Measurements from ENCODE around the gene NCKAP5. TPM values are rescaled to one million over a fixed set of nuclear protein-coding genes. Genes with fewer than 3 reads are reported as not detected.

NCKAP5 gene
- total RNA-seq, 1 donor from 2014 or later: 0.87 TPM

DNA sequence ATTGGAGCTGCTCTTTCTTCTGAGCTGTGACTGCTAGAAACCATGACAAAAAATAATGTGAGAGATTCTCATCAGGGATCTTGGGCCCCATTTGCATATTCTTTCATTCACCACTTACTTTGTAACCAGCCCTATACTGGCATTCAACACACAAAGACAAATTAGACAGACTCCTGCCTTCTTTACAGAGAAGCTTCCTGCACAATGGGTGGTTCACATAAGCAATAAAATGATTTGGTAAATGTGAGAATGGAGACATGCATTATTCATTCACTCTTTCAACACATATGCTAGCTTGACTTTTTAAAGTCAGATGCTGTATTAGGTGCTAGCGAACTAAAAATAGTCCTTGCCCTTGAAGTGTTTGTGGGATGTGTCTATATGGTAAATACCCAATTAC, 174.4 kb downstream of the NCKAP5 start:
- H3K4me1 Mint-ChIP-seq (ENCODE audit: low read depth): peaks cover 8% of the 10 kb centered on the region
- H3K27ac Mint-ChIP-seq (ENCODE audit: unreplicated experiment): no peak overlapping the region
- TF ChIP-seq, protein P1, sequence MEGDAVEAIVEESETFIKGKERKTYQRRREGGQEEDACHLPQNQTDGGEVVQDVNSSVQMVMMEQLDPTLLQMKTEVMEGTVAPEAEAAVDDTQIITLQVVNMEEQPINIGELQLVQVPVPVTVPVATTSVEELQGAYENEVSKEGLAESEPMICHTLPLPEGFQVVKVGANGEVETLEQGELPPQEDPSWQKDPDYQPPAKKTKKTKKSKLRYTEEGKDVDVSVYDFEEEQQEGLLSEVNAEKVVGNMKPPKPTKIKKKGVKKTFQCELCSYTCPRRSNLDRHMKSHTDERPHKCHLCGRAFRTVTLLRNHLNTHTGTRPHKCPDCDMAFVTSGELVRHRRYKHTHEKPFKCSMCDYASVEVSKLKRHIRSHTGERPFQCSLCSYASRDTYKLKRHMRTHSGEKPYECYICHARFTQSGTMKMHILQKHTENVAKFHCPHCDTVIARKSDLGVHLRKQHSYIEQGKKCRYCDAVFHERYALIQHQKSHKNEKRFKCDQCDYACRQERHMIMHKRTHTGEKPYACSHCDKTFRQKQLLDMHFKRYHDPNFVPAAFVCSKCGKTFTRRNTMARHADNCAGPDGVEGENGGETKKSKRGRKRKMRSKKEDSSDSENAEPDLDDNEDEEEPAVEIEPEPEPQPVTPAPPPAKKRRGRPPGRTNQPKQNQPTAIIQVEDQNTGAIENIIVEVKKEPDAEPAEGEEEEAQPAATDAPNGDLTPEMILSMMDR (IDR thresholded peaks at IDR 0.05): no peak
- H3K4me3 Mint-ChIP-seq (ENCODE audit: unreplicated experiment): no peak overlapping the region
- H3K36me3 Mint-ChIP-seq (ENCODE audit: low read depth): peaks cover 2% of the 10 kb centered on the region
- H3K27me3 Mint-ChIP-seq (ENCODE audit: low read depth): no peaks in the 10 kb centered on the region
- peaks cover 8% of the 10 kb centered on the region for H3K9me3 Mint-ChIP-seq (ENCODE audit: low read depth)
- DNase-seq (ENCODE audit: low spot score): no peak

DNA sequence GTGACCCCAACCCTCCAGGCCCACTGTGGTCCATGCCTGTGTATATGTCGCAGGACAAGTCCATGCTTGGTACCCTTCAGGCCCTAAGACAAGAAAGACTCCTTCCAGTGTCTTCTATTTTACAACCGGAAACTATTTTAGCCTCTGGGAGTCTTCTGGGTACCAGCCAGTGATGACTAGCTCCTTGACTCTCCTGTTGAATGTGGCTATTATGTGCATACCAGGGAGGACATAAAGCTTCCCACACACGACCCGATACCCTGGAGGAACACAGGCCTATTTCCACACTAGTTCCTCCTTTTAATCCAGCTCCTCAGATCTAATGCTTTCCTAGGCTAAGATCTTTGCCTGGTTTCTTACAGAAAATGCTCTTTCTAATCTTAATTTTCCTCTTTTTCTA, 178.1 kb downstream of the NCKAP5 start:
- Mint-ChIP-seq H3K4me3 (ENCODE audit: unreplicated experiment) (no peak overlapping the region), H3K4me1 (ENCODE audit: low read depth) (peaks cover 8% of the 10 kb centered on the region), H3K9me3 (ENCODE audit: low read depth) (peaks cover 27% of the 10 kb centered on the region), H3K27ac (ENCODE audit: unreplicated experiment) (no peak overlapping the region), H3K36me3 (ENCODE audit: low read depth) (peaks cover 9% of the 10 kb centered on the region), H3K27me3 (ENCODE audit: low read depth) (no peaks in the 10 kb centered on the region)
- no peak for DNase-seq (ENCODE audit: low spot score)
- TF ChIP-seq, protein P1 (IDR thresholded peaks at IDR 0.05): no peak

DNA sequence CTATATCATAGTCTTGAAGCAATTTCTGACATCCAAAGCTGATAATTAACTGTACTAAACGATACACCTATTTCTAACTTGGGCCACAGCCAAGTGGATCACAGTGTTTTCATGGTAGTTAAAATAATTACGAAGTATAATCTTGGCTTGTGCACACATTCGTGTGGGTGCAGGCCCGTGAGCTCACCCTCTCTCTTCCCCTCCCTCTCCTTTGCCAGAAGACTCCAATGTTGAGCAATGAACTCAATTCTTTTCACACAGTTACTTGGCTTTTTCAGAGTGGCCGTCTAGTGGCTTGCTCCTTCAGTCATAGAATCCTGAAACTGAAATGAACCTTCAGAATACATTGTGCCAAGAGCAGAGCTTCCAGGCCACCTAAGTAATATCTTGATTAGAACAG, 178.7 kb downstream of the NCKAP5 start:
- Mint-ChIP-seq H3K4me1 (ENCODE audit: low read depth) (peaks cover 8% of the 10 kb centered on the region), H3K36me3 (ENCODE audit: low read depth) (peaks cover 9% of the 10 kb centered on the region), H3K4me3 (ENCODE audit: unreplicated experiment) (no peak overlapping the region), H3K27ac (ENCODE audit: unreplicated experiment) (no peak overlapping the region), H3K27me3 (ENCODE audit: low read depth) (no peaks in the 10 kb centered on the region), H3K9me3 (ENCODE audit: low read depth) (peaks cover 27% of the 10 kb centered on the region)
- no peak for DNase-seq (ENCODE audit: low spot score)
- TF ChIP-seq, protein P1 (IDR thresholded peaks at IDR 0.05): no peak

DNA sequence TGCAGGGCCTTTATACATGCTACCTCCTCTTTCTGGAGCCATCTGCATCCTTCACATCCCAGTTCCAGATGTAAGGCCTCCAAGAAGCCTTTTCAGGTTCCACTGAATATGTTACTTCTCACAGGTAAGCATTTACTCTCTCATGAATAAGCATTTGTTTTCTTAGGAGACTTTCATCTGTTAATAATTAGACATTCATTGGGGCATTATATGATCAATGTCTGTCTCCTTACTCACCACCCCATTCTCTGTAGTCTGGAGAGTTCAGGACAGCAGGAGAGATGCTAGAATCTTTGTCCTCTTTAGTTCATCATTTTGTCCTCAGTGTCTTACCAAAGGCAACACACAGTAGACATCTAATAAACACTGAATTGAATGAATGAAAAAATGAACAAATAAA, 185.7 kb downstream of the NCKAP5 start:
- Mint-ChIP-seq H3K4me3 (ENCODE audit: unreplicated experiment) (no peak overlapping the region), H3K27me3 (ENCODE audit: low read depth) (no peaks in the 10 kb centered on the region), H3K36me3 (ENCODE audit: low read depth) (peaks cover 8% of the 10 kb centered on the region), H3K4me1 (ENCODE audit: low read depth) (peaks cover 9% of the 10 kb centered on the region), H3K27ac (ENCODE audit: unreplicated experiment) (no peak overlapping the region), H3K9me3 (ENCODE audit: low read depth) (peaks cover 17% of the 10 kb centered on the region)
- TF ChIP-seq, protein P1 (IDR thresholded peaks at IDR 0.05): no peak
- DNase-seq (ENCODE audit: low spot score): no peak

DNA sequence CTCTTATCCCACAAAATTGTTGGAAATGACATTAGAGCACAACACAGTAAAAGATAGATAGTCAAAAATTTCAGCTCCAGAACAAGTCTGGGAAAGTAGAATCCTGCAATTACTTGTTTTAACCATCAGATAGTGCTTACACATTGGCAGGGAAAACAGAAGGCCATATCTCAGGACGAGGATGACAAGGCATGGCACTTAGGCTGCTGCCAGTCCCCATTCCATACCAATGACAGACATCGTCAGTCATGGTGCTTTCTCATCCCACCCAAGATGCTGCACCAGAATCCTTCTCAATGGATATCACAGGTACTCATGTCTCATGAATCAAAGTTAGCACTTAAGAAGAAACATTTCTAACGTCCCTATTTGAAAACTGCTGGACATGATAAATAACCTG, 187.3 kb downstream of the NCKAP5 start:
- Mint-ChIP-seq H3K9me3 (ENCODE audit: low read depth) (peaks cover 3% of the 10 kb centered on the region), H3K27ac (ENCODE audit: unreplicated experiment) (no peak overlapping the region), H3K4me3 (ENCODE audit: unreplicated experiment) (no peak overlapping the region), H3K36me3 (ENCODE audit: low read depth) (peaks cover 6% of the 10 kb centered on the region), H3K4me1 (ENCODE audit: low read depth) (peaks cover 24% of the 10 kb centered on the region), H3K27me3 (ENCODE audit: low read depth) (no peaks in the 10 kb centered on the region)
- TF ChIP-seq, protein P1 (IDR thresholded peaks at IDR 0.05): no peak
- no peak for DNase-seq (ENCODE audit: low spot score)

Measured in chondrocyte (in vitro differentiated cells).